ENCODE data around the gene NSUN2.

NSUN2 gene

DNA sequence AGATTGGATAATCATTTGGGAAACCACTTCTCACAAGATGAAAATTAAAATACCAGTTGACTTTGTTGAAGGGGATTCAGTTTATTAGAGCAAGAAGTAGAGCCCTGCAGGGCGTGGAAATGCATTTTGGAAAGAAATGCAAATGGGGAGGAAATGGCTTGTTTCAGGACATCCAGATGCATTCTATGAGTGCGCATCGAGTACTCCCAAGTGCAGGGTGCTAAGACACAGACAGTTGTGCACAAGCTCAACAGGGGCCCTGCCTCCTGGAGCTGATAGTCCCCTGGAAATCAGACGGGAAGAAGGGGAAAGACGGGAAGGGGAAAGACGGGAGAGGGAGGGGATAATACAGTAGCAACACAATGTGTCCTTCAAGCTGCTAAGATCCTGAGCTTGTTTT, 64.0 kb downstream of the NSUN2 start:
- TF ChIP-seq CTCF (IDR thresholded peaks at IDR 0.05; ENCODE audit: control insufficient read depth, extremely low read depth, insufficient read depth), result no peak
- no peak overlapping the region for H3K4me3 ChIP-seq (ENCODE audit: low read depth, low read length)
- DNase-seq (ENCODE audit: low read depth), result no peak

DNA sequence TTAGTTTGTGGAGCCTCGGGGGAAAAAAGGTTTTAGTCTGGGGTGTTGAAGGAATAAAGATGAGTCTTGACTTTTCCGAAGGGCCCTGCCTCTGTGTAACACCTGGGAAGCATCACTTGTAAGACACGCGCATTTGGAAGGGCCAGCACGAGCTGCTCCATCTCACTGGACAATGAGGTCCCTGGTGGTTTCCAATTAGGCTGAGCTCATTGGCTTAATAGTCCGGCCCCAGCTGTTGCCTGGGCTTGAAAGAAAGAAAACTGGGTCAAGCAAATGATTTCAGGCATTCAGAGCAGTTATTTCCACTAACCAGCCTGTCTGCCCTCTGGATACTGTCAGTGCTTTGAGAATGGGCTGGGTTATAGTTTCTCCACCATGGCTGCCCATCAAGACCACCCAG, 64.5 kb downstream of the NSUN2 start:
- H3K4me3 ChIP-seq (ENCODE audit: low read depth, low read length), result no peak overlapping the region
- TF ChIP-seq CTCF (IDR thresholded peaks at IDR 0.05; ENCODE audit: control insufficient read depth, extremely low read depth, insufficient read depth), result no peak
- DNase-seq (ENCODE audit: low read depth), result no peak

GRCh38 chr5:6567835-6568234, 65.0 kb downstream of the NSUN2 start:
- TF ChIP-seq CTCF (IDR thresholded peaks at IDR 0.05; ENCODE audit: control insufficient read depth, extremely low read depth, insufficient read depth), result no peak
- DNase-seq (ENCODE audit: low read depth), result no peak
- no peak overlapping the region for H3K4me3 ChIP-seq (ENCODE audit: low read depth, low read length)

- TF ChIP-seq CTCF (IDR thresholded peaks at IDR 0.05; ENCODE audit: control insufficient read depth, extremely low read depth, insufficient read depth), result no peak
- DNase-seq (ENCODE audit: low read depth), result no peak
- no peak overlapping the region for H3K4me3 ChIP-seq (ENCODE audit: low read depth, low read length)
These were observed 65.8 kb downstream of the NSUN2 start for GRCh38 chr5:6567068-6567467.

DNA sequence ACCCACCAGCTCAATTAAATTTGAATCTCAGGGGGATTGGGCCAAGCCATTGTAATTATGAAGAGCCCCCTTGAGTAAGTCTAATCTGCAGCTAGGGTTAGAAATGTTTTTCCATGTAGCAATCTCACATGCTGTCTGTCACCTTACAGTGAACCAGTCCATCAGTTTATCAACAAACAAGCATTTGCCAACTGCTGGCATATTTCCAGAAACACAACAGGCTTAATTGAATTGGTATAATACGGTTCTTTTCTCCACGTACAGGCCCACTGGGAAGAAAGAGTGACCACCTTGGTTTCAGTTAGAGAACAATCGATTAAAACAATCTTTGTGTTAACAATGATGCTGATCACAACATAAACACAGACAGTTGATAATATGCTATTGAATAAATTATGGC, 67.4 kb downstream of the NSUN2 start:
- DNase-seq (ENCODE audit: low read depth), result no peak
- TF ChIP-seq CTCF (IDR thresholded peaks at IDR 0.05; ENCODE audit: control insufficient read depth, extremely low read depth, insufficient read depth), result no peak
- no peak overlapping the region for H3K4me3 ChIP-seq (ENCODE audit: low read depth, low read length)

- TF ChIP-seq CTCF (IDR thresholded peaks at IDR 0.05; ENCODE audit: control insufficient read depth, extremely low read depth, insufficient read depth), result no peak
- no peak for DNase-seq (ENCODE audit: low read depth)
- no peak overlapping the region for H3K4me3 ChIP-seq (ENCODE audit: low read depth, low read length)
These were observed 74.9 kb downstream of the NSUN2 start for GRCh38 chr5:6557807-6558575.

DNA sequence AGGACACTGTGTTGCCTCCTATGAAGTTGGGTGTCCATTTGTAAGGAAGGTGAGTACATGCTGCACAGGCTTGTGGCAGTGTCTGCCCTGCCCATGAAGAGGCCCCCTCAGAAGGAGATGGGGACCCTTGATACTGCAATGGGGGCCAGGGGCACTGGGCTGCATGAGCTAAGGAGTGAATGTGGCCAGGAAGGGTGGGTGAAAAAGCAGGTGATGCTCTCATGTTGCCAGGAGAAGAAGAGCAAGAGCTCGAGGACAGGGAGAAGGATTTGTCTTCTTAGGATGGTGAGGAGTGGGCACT, 76.1 kb downstream of the NSUN2 start:
- no peak for DNase-seq (ENCODE audit: low read depth)
- TF ChIP-seq CTCF (IDR thresholded peaks at IDR 0.05; ENCODE audit: control insufficient read depth, extremely low read depth, insufficient read depth), result no peak
- H3K4me3 ChIP-seq (ENCODE audit: low read depth, low read length), result no peak overlapping the region
